NB4 (cell line): ENCODE data around the gene TKFC.

ENCODE experiments used
- DNase-seq: peaks from one replicate; pipeline ENCODE4 v3.0.0; 2010; ENCODE audit warnings: low read depth
- H3K4me3 ChIP-seq: one replicate; pipeline ENCODE4 v1.5.1; 2011; ENCODE audit warnings: mild to moderate bottlenecking, low read depth, low read length, moderate library complexity
- MYC ChIP-seq: IDR thresholded peaks from 2 replicates; pipeline ENCODE4 v1.6.1; 2011; ENCODE audit warnings: low read depth, low read length
- POLR2A ChIP-seq: IDR thresholded peaks from 2 replicates; pipeline ENCODE4 v1.6.1; 2011; ENCODE audit warnings: mild to moderate bottlenecking; ENCODE audit not compliant: insufficient read length; ENCODE audit errors: extremely low read depth
- TF ChIP-seq, protein P1 (sequence below): IDR thresholded peaks from 2 replicates; pipeline ENCODE4 v1.6.1; 2011; ENCODE audit warnings: low read depth, low read length
- TF ChIP-seq, protein P2 (sequence below): IDR thresholded peaks from one replicate; pipeline ENCODE4 v1.5.1; 2012; ENCODE audit warnings: low read depth, low read length

Gene TKFC

DNA sequence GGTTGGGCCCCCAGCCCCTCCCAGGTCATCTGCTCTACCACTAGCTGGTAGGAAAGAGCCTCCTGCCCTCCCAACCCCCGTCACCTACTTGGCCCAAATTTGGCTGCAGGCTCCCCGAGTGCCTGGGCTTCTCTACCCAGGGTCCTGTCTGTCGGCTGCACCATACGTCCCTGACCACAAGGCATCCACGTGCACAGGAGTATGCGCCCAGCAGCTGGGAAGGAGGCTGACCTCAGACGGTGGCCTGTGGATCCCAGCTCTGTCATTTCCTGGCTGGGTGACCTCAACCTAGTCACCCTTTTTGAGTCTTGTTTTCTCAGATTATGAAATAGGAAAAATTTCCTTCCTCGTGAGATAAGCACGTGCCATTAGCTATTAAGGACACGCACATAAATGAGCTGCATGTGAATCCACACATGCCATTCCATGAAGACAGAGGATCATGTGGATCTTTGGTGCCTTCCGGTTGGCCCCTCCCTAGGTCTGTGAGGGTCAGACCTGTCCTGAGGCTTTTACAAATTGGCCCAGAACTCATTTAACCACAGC lies 15.0 kb downstream of the TKFC start:
- TF ChIP-seq, protein P1, sequence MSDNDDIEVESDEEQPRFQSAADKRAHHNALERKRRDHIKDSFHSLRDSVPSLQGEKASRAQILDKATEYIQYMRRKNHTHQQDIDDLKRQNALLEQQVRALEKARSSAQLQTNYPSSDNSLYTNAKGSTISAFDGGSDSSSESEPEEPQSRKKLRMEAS: peak; percentile 87
- TF ChIP-seq, protein P2, sequence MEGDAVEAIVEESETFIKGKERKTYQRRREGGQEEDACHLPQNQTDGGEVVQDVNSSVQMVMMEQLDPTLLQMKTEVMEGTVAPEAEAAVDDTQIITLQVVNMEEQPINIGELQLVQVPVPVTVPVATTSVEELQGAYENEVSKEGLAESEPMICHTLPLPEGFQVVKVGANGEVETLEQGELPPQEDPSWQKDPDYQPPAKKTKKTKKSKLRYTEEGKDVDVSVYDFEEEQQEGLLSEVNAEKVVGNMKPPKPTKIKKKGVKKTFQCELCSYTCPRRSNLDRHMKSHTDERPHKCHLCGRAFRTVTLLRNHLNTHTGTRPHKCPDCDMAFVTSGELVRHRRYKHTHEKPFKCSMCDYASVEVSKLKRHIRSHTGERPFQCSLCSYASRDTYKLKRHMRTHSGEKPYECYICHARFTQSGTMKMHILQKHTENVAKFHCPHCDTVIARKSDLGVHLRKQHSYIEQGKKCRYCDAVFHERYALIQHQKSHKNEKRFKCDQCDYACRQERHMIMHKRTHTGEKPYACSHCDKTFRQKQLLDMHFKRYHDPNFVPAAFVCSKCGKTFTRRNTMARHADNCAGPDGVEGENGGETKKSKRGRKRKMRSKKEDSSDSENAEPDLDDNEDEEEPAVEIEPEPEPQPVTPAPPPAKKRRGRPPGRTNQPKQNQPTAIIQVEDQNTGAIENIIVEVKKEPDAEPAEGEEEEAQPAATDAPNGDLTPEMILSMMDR: no peak
- TF ChIP-seq POLR2A (no peak), MYC (peak; percentile 88)
- peak; percentile 77 for DNase-seq
- H3K4me3 ChIP-seq: no peak overlapping the region

DNA sequence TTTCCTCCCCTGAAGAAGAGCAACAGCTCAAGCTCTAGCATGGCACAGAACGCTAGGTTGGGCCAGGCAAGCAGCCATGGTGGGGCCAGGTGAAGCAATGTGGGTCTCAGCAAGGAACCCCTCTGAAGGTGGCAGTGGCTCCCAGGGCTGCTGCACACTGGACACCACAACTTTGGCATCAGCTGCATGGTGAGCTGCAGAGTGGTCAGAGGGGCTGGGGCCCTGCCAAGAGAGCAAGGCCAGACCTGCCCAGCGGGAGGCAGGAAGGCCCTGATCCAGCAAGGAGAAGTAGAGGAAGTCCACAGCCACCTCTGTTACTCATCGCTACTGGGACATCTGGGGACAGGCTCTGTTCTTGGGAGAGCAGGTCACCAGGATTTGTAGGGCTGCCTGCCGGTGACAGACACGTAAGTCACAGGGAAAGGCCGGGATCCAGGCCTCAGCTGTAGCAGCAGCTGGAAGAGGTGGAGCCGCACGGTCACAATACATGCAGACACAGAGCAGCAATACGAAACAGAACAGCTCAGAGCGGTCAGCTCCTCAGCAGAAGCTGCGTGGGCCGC lies 16.2 kb downstream of the TKFC start:
- TF ChIP-seq, protein P1: no peak
- TF ChIP-seq, protein P2: no peak
- TF ChIP-seq MYC: no peak
- TF ChIP-seq POLR2A: no peak
- no peak for DNase-seq
- no peak overlapping the region for H3K4me3 ChIP-seq

DNA sequence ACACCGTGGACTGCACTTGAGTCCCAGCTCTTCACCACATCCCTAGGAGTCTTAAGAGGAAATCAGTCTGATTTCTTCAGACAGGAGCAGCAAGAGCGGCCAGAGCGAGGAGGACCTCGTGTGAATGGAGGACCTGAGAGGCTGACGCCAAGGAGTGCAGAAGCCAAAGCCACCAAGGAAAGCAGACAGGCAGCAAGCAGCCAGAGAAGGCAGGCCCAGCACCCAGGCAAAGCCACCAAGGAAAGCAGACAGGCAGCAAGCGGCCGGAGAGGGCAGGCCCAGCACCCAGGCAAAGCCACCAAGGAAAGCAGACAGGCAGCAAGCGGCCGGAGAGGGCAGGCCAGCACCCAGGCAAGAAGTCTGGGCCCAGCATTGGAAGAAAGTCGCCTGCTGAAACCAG lies 16.9 kb downstream of the TKFC start:
- H3K4me3 ChIP-seq: no peak overlapping the region
- TF ChIP-seq, protein P2: no peak
- TF ChIP-seq MYC: no peak
- no peak for TF ChIP-seq POLR2A
- TF ChIP-seq, protein P1: no peak
- no peak for DNase-seq

DNA sequence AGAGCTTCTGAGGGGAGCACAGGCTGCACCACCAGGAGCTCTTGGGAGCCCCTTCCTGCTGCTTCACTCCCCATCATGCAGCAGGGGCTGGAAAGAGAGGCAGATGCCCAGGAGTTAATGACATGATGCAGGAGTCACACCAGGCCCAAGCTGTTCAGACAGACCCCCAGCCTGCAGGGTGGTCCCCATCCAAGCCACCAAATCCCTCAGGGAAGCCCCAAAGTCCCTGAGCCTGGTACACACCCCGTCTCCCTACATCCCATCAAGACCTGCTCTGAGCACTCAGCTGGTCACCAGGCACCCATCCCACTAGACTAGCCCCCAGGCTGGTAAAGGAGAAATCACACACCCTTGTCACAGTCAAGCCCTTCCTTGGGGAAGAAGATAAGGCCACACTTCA lies 17.3 kb downstream of the TKFC start:
- no peak for TF ChIP-seq POLR2A
- no peak for TF ChIP-seq MYC
- TF ChIP-seq, protein P2: no peak
- TF ChIP-seq, protein P1: no peak
- DNase-seq: no peak
- no peak overlapping the region for H3K4me3 ChIP-seq

DNA sequence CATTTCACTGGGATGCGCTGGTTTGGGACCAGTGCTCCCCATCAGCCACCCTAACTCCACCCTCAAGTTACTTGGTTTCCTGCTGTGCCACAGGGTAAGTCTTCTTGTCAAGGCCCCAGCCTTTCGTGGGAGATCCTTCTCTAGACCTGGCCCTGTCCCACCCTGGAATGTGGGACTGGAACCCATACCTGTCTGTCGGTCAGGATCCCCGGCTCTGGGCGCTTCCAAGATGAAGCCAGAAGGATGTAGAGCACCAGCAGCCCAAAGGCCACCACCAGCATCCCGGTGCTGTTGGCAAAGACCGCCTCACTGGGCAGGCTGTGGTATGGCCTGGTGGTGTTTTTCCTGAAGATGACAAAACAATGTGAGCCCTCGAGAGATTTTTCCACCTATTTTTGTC lies 17.8 kb downstream of the TKFC start:
- no peak overlapping the region for H3K4me3 ChIP-seq
- DNase-seq: no peak
- no peak for TF ChIP-seq POLR2A
- TF ChIP-seq, protein P2: no peak
- TF ChIP-seq, protein P1: no peak
- no peak for TF ChIP-seq MYC
